Measurements from ENCODE around the gene FRS2.

FRS2 gene

GRCh38 chr12:69580074-69580473, 109.9 kb downstream of the FRS2 start:
- DNase-seq (ENCODE audit: insufficient read length, low spot score) (no peak), FAIRE-seq (no peak)
- TF ChIP-seq TAF1 (IDR thresholded peaks at IDR 0.05; ENCODE audit: low read depth, low read length), result no peak
- TF ChIP-seq PAX5 (IDR thresholded peaks at IDR 0.05; ENCODE audit: insufficient read depth, low read length, severe bottlenecking), result no peak
- no peak for TF ChIP-seq POLR2AphosphoS5 (IDR thresholded peaks at IDR 0.05; ENCODE audit: low read depth, low read length)
- TF ChIP-seq POLR2A (IDR thresholded peaks at IDR 0.05; ENCODE audit: low read depth, low read length), result no peak
- no peak for TF ChIP-seq POU2F2 (IDR thresholded peaks at IDR 0.05; ENCODE audit: low read depth, low read length)
- no peak for TF ChIP-seq SPI1 (IDR thresholded peaks at IDR 0.05; ENCODE audit: low read depth, low read length)

GRCh38 chr12:69583203-69583602, 113.0 kb downstream of the FRS2 start:
- no peak for DNase-seq (ENCODE audit: insufficient read length, low spot score)
- TF ChIP-seq POLR2AphosphoS5 (IDR thresholded peaks at IDR 0.05; ENCODE audit: low read depth, low read length) (no peak), POLR2A (IDR thresholded peaks at IDR 0.05; ENCODE audit: low read depth, low read length) (no peak), PAX5 (IDR thresholded peaks at IDR 0.05; ENCODE audit: insufficient read depth, low read length, severe bottlenecking) (no peak), POU2F2 (IDR thresholded peaks at IDR 0.05; ENCODE audit: low read depth, low read length) (no peak), SPI1 (IDR thresholded peaks at IDR 0.05; ENCODE audit: low read depth, low read length) (no peak), TAF1 (IDR thresholded peaks at IDR 0.05; ENCODE audit: low read depth, low read length) (no peak)
- no peak for FAIRE-seq

GRCh38 chr12:69585189-69586062, 115.2 kb downstream of the FRS2 start, which contains the start of gene CCT2:
Gene CCT2, plus strand, starts transcription at chr12:69585459. Its CDS starts 63 bp downstream, at chr12:69585522.
- DNase-seq (ENCODE audit: insufficient read length, low spot score) (peak; percentile 82), FAIRE-seq (peak; percentile 97)
- TF ChIP-seq POU2F2 (IDR thresholded peaks at IDR 0.05; ENCODE audit: low read depth, low read length), result peak; percentile 83
- TF ChIP-seq TAF1 (IDR thresholded peaks at IDR 0.05; ENCODE audit: low read depth, low read length), result peak; percentile 97
- peak; percentile 98 for TF ChIP-seq POLR2AphosphoS5 (IDR thresholded peaks at IDR 0.05; ENCODE audit: low read depth, low read length)
- TF ChIP-seq SPI1 (IDR thresholded peaks at IDR 0.05; ENCODE audit: low read depth, low read length), result no peak
- TF ChIP-seq POLR2A (IDR thresholded peaks at IDR 0.05; ENCODE audit: low read depth, low read length), result peak; percentile 98

- TF ChIP-seq POLR2A (IDR thresholded peaks at IDR 0.05; ENCODE audit: low read depth, low read length) (0 out of 2 replicates have a peak, but pooled peaks have one; percentile 14), TAF1 (IDR thresholded peaks at IDR 0.05; ENCODE audit: low read depth, low read length) (no peak)
- DNase-seq (ENCODE audit: insufficient read length, low spot score), result no peak
- FAIRE-seq, result no peak
These were observed 118.3 kb downstream of the FRS2 start for GRCh38 chr12:69588527-69588926.

GRCh38 chr12:69589082-69589481, 118.9 kb downstream of the FRS2 start:
- TF ChIP-seq PAX5 (IDR thresholded peaks at IDR 0.05; ENCODE audit: insufficient read depth, low read length, severe bottlenecking), result no peak
- no peak for TF ChIP-seq SPI1 (IDR thresholded peaks at IDR 0.05; ENCODE audit: low read depth, low read length)
- TF ChIP-seq POLR2AphosphoS5 (IDR thresholded peaks at IDR 0.05; ENCODE audit: low read depth, low read length), result no peak
- no peak for TF ChIP-seq TAF1 (IDR thresholded peaks at IDR 0.05; ENCODE audit: low read depth, low read length)
- TF ChIP-seq POU2F2 (IDR thresholded peaks at IDR 0.05; ENCODE audit: low read depth, low read length), result no peak
- no peak for TF ChIP-seq POLR2A (IDR thresholded peaks at IDR 0.05; ENCODE audit: low read depth, low read length)
- no peak for DNase-seq (ENCODE audit: insufficient read length, low spot score)
- FAIRE-seq, result no peak

GRCh38 chr12:69595689-69596088, 125.5 kb downstream of the FRS2 start:
- TF ChIP-seq POU2F2 (IDR thresholded peaks at IDR 0.05; ENCODE audit: low read depth, low read length) (no peak), TAF1 (IDR thresholded peaks at IDR 0.05; ENCODE audit: low read depth, low read length) (no peak), PAX5 (IDR thresholded peaks at IDR 0.05; ENCODE audit: insufficient read depth, low read length, severe bottlenecking) (no peak), POLR2AphosphoS5 (IDR thresholded peaks at IDR 0.05; ENCODE audit: low read depth, low read length) (no peak), SPI1 (IDR thresholded peaks at IDR 0.05; ENCODE audit: low read depth, low read length) (no peak), POLR2A (IDR thresholded peaks at IDR 0.05; ENCODE audit: low read depth, low read length) (no peak)
- FAIRE-seq (no peak), DNase-seq (ENCODE audit: insufficient read length, low spot score) (no peak)

GRCh38 chr12:69598174-69598753, 128.1 kb downstream of the FRS2 start:
- FAIRE-seq (no peak), DNase-seq (ENCODE audit: insufficient read length, low spot score) (no peak)
- TF ChIP-seq PAX5 (IDR thresholded peaks at IDR 0.05; ENCODE audit: insufficient read depth, low read length, severe bottlenecking) (no peak), SPI1 (IDR thresholded peaks at IDR 0.05; ENCODE audit: low read depth, low read length) (no peak), POLR2A (IDR thresholded peaks at IDR 0.05; ENCODE audit: low read depth, low read length) (no peak), POLR2AphosphoS5 (IDR thresholded peaks at IDR 0.05; ENCODE audit: low read depth, low read length) (no peak), POU2F2 (IDR thresholded peaks at IDR 0.05; ENCODE audit: low read depth, low read length) (no peak), TAF1 (IDR thresholded peaks at IDR 0.05; ENCODE audit: low read depth, low read length) (no peak)

GRCh38 chr12:69600804-69601203, 130.6 kb downstream of the FRS2 start:
- FAIRE-seq (no peak), DNase-seq (ENCODE audit: insufficient read length, low spot score) (no peak)
- no peak for TF ChIP-seq TAF1 (IDR thresholded peaks at IDR 0.05; ENCODE audit: low read depth, low read length)

- TF ChIP-seq TAF1 (IDR thresholded peaks at IDR 0.05; ENCODE audit: low read depth, low read length) (no peak), PAX5 (IDR thresholded peaks at IDR 0.05; ENCODE audit: insufficient read depth, low read length, severe bottlenecking) (no peak), POU2F2 (IDR thresholded peaks at IDR 0.05; ENCODE audit: low read depth, low read length) (no peak), POLR2AphosphoS5 (IDR thresholded peaks at IDR 0.05; ENCODE audit: low read depth, low read length) (peak; percentile 67; the same call in 1 of the 2 replicates), POLR2A (IDR thresholded peaks at IDR 0.05; ENCODE audit: low read depth, low read length) (peak; percentile 45; the same call in 1 of the 2 replicates), SPI1 (IDR thresholded peaks at IDR 0.05; ENCODE audit: low read depth, low read length) (no peak)
- FAIRE-seq (no peak), DNase-seq (ENCODE audit: insufficient read length, low spot score) (no peak)
These were observed 131.9 kb downstream of the FRS2 start for GRCh38 chr12:69601962-69602685.

Measured in GM12891 (cell line).